IPS DF 4.7 (cell line): ENCODE results near the gene TMEM200A.

Experiments
- DNase-seq: peaks from one replicate; pipeline ENCODE4 v3.0.0-alpha.2; 2013; ENCODE audit warnings: low spot score; ENCODE audit errors: extremely low read depth

TMEM200A gene

DNA sequence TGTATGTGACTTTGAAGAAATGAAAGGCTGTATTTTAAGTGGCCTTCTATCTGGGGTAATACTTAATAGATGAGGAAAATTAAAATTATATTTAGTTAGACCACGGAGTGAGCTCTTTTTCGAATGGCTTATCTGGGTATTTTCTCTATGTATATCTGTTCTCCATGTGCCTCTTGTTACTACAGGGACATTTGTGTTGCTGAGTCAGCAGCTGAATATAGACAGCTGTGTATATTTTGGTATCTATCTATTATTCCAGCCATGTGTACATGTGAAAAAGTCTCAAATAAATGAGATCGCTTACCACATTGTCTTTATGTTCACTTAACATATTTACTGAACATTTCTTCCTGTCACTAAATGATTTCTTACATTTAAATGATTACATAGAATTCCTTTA lies 57.2 kb downstream of the TMEM200A start:
- no peak for DNase-seq

DNA sequence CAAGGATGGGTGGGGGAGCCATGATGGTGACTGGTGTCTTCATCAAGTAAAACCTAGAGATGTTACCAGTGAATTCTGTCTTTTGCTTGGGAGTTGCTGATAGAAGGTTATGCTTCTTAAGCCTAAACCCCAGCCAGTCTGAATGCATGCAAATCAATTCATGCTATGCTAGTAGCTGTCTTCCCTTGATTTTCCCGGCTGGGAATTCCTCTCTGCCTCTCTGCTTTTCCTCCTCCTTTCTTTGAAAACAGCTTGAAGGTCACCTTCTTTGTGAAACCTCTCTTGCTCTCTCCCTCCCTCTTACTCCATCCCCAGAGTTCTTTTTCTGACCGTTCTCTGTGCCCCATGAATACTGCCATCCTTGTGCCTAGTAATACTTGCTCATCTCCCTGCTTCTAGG lies 58.9 kb downstream of the TMEM200A start:
- DNase-seq, result no peak

DNA sequence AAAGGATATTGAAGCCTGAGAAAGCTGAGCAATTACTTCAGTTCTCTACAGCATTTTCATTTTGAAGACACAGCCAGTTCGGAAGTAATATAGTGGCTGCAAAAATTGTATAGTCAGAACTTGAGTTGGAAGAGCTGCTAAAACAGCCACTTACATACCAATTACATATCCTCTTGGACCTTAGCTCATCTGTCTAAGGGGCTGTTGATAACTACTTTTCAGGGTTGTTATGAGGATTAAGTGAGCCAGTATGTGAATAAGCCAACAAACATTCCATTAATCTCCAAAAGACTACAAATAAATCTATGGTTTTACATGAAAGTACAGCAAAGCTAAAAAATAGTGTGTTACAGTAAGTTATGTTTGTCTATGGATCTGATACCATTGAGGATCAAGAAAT lies 59.7 kb downstream of the TMEM200A start:
- DNase-seq, result no peak

DNA sequence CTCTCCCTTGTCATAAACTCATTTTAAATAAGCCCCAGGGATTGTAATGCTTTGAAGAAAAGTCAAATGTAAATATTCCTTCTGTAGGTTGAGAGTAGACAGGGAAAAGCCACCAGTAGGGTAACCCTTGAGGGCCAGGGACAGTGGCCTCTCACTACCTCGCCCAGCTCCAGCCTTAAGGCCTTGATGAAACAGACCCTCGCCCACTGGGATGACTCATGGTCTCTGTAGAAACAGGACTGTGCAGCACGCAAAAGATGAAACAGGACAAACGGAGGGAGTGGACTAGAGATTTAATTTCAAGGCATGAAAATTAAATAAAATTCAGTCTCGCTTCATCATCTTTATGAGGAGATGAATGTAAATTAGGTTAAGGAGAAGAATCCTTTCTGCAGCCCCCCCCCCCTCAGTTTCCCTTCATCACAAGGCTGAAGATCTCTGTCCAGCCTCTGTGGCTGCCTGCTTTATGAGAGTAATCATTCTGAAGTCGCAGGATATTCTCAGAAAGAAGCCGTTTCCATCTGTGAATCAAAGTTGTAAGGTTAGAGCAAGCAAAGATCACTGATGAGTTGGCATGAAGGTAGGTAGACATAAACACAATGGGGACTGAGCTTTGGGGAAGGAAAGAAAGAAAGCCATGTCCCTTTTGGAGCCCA lies 60.4 kb downstream of the TMEM200A start:
- DNase-seq, result no peak

DNA sequence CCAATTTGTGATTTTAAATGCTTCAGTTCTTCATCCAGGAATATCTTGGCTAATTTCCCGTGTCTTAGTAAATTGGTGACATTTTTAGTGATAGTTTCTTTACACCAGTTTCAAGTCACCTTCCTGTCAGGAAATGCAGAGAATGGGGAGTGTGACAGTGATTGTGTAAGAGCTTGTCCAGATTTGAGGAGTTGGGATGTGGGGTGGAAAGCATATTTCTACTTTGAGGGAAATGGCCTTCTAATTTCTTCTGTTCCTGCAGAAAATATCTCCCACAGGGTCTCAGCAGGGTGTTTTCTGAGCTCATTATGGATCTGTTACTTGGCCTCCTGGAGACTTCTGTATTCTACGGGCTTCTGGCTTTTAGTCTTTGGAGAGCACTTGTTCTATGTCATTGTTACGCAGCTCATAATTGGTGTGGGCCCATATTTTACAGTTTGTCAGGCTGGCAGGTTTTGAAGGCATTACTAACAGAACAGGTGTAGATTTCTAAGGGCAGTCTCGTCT lies 65.6 kb downstream of the TMEM200A start:
- no peak for DNase-seq

DNA sequence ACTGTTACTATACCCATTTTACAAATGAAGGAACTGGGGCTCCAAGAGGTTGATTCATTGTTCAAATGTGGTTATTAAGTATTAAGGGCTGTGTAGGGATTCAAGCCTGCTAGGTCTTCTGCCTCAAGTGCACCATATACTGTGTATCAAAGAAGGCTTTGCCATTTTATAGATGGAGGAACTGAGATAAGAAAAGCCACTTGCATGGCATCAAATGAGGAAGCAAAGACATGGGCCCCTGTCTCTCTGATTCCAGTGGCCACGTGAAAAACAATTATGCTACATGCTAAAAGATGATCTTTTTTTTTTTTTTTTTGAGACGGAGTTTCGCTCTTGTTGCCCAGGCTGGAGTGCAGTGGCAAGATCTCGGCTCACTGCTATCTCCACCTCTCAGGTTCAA lies 67.0 kb downstream of the TMEM200A start:
- DNase-seq, result no peak

DNA sequence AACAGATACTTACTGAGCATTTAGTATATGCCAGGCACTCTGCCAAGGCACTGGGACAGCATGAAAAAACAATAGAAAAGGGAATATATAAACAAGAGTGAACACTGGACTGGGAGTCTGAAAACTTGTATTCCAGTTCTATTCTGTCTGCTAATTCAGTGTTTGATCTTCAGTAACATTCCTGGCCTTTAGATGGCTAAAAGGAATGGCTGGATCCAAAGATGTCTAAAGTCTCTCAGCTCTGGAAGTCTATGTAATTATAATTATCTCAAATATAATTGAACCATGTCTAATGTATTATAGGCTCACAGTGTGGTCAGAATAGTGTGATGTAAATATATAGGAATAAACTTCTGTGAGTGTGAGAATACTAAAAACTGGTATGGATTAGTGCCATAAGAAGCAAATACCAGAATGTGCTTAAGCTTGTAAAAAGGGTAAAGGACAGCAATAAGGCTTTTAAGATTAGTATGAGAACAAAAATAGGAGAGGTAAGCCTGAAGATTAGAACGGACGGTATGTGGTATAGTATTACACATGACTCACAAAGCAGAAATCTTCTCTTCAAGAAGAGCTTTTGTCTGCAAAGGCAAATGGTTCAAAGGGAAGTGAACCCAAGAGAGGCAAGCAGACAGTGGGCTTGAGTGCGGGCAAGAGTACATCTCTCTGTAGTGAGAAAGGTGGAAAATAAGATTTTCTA lies 68.5 kb downstream of the TMEM200A start:
- DNase-seq, result no peak

DNA sequence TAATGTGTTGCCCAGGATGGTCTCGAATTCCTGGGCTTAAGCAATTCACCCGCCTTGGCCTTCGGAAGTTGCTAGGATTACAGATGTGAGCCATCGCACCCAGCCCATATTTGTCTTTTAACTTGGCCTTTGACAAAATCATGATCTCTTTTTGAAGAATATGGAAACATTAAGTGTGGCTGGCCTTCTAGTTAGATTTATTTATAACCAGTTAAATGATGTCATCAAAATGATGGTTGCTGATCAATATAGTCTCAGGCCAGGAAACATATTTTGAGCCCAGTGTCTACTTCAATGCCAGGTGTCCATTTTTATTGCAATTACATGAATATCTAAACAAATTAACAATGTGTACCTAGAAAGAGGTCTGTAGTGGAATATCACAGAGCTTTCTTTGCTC lies 69.4 kb downstream of the TMEM200A start:
- no peak for DNase-seq

DNA sequence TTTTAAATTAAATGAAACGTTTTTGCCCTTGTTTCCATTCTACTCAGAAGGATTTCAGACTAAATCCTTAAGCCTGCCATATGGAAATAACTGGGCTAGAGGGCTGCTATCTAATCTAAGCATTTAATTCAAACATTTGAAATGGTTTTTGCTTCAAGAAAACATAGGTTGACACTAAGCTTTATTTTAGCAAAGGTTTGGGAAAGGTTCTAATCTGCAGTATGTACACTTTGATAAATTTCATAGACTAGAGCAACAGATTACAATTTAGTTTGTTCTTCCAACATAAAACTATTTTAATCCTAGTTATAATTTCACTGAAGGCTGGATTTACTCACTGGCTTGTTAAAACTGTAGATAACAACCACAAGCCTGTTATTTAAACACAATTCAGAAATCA lies 72.1 kb downstream of the TMEM200A start:
- no peak for DNase-seq

DNA sequence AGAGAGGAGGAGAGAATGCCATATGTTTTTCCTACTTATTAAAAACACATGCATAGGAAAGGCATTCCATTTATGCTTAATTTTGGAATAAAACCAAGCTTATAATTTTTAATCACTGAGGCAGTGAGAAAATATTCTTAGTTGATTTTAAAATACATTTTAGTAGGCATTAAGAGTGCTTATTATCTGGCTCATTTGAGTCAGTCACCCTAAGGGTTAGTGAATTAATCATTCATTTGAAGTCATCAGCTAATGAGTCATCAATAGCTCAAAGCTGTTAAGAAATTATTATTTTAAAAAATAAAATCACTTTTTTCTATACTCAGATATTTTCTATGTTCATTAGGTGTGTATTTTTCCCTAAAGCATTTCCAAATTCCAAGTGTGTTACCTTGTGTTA lies 81.6 kb downstream of the TMEM200A start:
- DNase-seq, result no peak

DNA sequence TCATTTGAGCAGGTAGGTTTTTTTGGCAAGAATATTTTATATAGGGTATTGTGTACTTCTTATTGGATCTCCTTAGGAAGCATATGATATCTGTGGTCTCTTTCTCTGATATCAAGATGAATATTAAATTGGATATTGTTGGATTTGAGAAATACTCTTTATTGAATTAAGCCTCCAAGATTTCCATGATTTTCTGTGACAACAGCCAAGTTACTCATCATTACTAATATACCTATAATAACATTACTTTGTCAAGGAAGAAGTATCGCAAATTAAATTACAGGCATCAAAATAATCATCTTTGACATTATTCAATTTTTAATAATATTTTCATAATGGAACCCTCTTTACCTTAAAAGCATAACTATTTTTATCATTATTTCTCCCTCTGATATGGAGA lies 86.5 kb downstream of the TMEM200A start:
- no peak for DNase-seq

DNA sequence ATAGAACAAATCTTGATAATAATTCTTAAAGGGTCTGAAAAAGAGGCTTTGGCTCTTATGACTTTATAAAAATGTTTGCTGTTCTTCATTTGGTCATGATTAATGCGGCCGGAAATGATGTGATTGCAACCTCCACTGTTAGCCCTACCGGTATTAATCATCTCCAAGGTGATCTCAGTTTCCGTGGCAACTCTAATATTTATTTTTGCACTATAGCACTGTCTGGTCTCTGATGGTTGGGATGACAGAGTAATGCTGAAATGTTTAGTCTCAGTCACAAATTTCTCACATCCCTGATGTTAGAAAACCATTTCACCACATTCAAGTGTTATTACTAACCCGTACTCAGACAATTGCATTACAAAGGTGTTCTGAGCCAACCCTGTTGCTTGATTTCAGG lies 87.4 kb downstream of the TMEM200A start:
- DNase-seq, result no peak

DNA sequence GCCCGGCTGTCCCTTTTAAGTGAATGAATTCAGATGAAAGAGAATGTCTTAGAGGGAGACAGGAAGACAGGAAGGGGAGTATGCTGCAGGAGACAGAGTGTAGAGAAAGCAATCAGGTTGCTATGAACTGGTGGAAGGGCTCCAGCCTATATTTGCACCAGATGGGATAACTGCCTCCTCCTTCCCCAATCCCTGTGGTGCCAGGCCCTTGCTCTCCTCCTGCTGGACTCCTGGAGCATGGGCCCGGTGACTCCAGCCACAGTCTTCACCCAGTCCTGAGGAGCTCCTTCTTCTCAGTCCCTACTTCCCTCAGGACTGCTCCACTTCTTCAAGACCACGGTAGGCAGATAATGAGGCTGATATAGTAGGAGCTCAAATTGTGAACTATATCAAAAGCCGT lies 91.8 kb downstream of the TMEM200A start:
- no peak for DNase-seq

DNA sequence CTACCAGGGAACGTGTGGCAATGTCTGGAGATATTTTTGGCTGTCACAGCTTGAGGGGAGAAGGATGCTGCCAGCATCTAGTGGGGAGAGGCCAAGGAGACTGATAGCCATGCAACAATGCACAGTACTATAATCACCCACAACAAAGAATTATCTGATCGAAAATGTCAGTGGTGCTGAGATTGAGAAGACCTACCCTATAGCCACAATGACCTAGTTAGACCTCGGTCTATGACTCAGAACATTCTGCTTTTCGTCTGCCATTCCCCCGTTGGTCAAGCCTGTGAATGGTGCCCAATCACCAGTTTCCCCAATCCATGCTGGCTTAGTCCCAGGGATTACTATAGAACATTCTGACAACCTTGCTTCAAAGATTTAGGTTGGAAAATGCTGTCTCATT lies 93.5 kb downstream of the TMEM200A start:
- DNase-seq, result no peak

DNA sequence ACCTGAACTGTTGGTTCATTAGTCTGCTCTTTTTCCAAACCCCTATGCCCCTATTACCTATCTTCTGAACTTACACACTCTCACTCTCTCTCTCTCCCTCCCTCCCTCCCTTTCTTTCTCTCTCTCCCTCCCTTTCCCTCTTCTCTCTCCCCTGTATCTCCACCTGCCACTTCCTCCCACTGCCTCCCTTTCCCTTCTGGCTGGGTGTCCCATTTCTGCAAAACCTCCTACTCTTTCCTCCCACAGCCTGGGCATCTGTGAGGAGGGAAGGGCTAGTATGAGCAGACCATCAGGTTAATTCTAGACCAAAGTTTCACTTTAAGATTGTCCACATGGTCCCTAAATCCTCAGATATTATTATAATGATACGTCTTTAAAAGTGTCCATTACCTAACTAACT lies 95.1 kb downstream of the TMEM200A start:
- DNase-seq, result no peak

DNA sequence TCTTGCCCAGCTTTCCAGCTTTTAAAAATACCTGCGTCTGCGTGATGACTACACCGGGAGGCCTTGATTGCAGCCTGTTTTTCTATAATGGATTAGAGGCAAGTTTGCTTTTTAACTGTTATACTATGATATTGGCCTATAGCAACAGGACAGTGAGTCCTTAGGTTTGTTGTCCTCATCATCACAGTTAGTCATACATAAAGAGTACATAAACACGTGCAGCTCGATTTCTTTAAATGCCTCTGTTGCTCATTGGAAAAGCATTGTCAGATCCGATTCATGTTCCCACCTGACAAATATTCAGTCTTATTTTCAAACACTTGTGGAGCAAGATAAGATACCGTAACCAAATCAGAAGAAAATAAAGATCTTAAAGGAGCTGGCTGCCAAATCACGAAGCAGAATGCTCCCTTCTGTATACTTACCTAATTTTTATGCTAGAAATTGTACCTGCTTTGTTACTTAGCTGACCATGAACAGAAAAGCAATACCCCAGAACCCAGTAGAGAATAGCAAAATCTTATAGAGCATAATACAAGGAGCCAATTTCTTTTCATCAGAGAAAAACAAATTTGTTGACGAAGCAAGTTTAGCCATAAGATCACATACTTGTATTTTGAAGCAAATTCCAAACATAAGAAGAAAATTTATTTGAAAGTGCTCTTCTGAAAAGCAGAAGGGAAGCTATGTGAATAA lies 100.4 kb downstream of the TMEM200A start:
- DNase-seq, result no peak

DNA sequence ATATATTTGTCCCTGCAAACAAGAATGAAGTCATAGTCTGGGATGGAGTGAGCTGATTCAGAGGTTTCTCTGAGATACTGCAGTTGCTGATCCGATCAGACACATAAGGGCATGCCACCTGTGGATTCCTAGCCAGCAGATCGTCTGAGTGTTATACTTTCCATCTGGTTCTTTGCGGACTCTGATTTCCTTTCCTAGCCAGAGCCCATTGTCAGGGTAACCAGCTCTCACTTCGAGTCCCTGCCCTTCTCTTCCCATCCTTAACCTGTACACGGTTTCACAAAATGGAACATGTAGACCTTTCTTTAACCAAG lies 100.9 kb downstream of the TMEM200A start:
- no peak for DNase-seq

DNA sequence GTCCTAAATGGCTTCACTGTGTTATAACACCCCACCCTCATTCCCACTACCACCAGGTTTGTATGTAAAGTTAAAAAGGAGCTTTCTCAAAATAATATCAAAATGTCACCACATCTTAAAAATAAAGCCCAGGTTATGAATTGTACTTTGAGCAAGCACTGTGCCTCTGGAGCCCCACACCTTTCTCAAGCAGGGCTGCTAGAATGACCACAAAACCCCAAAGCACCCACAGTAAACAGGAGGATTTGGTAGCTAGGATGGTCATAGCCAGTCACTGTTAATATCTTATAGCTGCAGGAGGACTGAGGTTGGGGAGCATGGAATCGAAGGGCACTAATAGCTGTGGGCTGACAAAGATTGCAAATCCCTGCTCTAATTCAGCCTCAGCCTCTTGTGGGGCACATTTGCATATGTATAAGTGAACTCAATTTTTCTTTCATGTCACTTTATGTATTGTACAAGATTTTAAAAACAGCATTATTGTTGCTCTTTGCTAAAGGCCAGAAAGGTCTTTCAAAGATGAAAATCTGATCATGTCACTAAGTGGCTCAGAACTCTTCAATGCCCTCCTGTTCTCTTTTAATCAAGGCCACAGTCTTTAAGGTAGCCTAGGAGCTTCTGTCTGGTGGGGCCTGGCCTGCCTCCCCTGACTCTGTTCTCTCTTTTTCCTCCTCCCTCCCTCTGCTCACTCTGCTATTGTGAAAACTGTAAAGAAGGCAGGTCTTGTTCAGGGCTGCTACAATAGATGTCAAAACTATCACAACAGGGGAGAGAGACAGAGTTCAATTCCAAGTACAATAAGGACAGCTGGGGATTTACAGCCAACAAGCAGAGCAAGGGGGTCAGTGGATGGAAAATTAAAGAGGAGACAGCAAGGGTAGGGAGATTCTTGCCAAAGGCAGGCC lies 101.6 kb downstream of the TMEM200A start:
- DNase-seq, result no peak

DNA sequence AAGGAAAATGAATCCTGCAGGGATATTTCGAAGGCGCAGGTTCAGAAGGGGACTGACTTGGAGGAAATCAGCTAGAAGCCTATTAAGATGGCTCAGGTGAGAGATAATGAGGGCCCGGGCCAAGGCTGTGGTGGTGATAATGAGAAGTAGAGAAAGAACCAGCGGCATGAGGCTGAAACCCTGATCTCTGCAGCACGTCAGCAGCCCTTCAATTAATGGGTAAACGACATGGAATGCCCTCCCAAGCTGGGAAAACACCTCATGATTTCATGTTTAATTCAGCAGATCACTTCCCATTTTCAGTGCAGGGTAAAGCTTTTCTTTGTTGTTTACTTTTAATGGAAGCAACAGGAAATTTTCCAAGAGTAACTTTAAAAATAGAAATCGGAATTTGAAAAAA lies 104.9 kb downstream of the TMEM200A start:
- no peak for DNase-seq

DNA sequence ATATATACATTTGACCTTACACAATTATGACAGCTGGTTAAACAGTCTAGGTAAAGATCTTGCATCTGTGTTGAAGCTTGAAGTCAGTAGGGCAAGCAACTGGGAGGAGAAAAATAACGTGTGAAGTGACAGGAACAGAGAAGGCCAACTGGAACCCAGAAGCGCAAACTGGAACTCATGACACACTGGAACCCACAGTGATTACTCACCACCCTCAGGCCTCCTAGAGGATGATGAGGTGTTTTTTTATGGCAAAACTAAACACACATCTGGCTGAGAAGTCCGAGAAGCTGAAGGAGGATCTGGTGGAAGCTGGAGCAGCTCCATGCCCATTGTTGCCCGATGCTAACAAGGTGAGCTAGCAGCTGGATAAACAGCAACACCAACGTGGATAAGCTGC lies 108.1 kb downstream of the TMEM200A start:
- DNase-seq, result no peak

DNA sequence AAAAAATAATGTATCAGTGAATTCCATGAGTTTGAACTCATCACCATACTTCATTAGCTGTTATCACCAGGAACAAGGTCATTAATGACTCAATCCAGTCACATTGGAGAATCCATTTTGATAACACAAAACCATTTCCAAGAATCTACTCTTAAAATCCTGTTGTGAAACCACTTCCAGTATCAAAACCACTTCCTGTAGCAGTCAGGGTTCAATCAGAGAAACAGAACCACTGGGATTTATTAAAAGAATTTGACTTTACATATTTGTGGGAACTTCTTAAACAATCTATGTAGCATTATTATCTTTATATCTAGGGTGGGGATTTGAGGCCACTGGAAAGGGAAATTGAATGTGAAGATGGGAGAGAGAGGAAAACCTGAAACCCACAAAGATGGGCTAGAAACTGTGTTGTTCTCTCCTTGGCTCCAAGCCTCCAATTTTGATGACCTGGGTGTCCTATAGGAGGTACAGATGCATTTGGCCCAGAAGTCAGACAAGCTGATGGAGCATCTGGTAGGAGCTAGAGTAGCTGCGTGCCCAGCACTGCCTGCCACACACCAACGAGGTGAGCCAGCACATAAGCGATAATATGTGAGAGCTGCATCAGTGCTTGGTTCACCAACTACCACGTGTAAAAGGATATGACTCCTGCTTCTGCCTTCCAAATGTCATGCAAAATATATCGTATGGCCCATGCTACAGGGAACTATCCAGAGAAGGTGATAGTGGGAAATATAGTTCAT lies 117.0 kb downstream of the TMEM200A start:
- no peak for DNase-seq
